ENCODE results near the gene POPDC3. TPM values are rescaled to one million over a fixed set of nuclear protein-coding genes. Genes with fewer than 3 reads are reported as not detected.

Gene POPDC3
- total RNA-seq, 1 donor from 2014 or later, result 10.9 TPM

- Mint-ChIP-seq H3K9me3 (ENCODE audit: unreplicated experiment) (no peaks in the 10 kb centered on the region), H3K27me3 (ENCODE audit: unreplicated experiment) (peaks cover 2% of the 10 kb centered on the region), H3K4me3 (ENCODE audit: unreplicated experiment) (no peak overlapping the region), H3K4me1 (ENCODE audit: low read depth, unreplicated experiment) (no peaks in the 10 kb centered on the region), H3K27ac (ENCODE audit: unreplicated experiment) (no peak overlapping the region), H3K36me3 (ENCODE audit: unreplicated experiment) (no peaks in the 10 kb centered on the region)
- TF ChIP-seq CTCF (IDR thresholded peaks at IDR 0.05; ENCODE audit: partially characterized antibody, unreplicated experiment), result no peak
- no peak for DNase-seq
Measured at GRCh38 chr6:105204768-105205167, 25.0 kb upstream of the POPDC3 start.

- H3K27ac Mint-ChIP-seq (ENCODE audit: unreplicated experiment), result no peak overlapping the region
- H3K27me3 Mint-ChIP-seq (ENCODE audit: unreplicated experiment), result peaks cover 2% of the 10 kb centered on the region
- H3K9me3 Mint-ChIP-seq (ENCODE audit: unreplicated experiment), result no peaks in the 10 kb centered on the region
- no peak for DNase-seq
- H3K36me3 Mint-ChIP-seq (ENCODE audit: unreplicated experiment), result no peaks in the 10 kb centered on the region
- H3K4me1 Mint-ChIP-seq (ENCODE audit: low read depth, unreplicated experiment), result no peaks in the 10 kb centered on the region
- no peak overlapping the region for H3K4me3 Mint-ChIP-seq (ENCODE audit: unreplicated experiment)
- TF ChIP-seq CTCF (IDR thresholded peaks at IDR 0.05; ENCODE audit: partially characterized antibody, unreplicated experiment), result no peak
Measured at GRCh38 chr6:105204331-105204730, 24.5 kb upstream of the POPDC3 start.

- Mint-ChIP-seq H3K4me3 (ENCODE audit: unreplicated experiment) (no peak overlapping the region), H3K36me3 (ENCODE audit: unreplicated experiment) (no peaks in the 10 kb centered on the region), H3K27me3 (ENCODE audit: unreplicated experiment) (peaks cover 2% of the 10 kb centered on the region), H3K27ac (ENCODE audit: unreplicated experiment) (no peak overlapping the region), H3K4me1 (ENCODE audit: low read depth, unreplicated experiment) (no peaks in the 10 kb centered on the region), H3K9me3 (ENCODE audit: unreplicated experiment) (no peaks in the 10 kb centered on the region)
- no peak for DNase-seq
- no peak for TF ChIP-seq CTCF (IDR thresholded peaks at IDR 0.05; ENCODE audit: partially characterized antibody, unreplicated experiment)
Measured at GRCh38 chr6:105202486-105202885, 22.7 kb upstream of the POPDC3 start.

- Mint-ChIP-seq H3K36me3 (ENCODE audit: unreplicated experiment) (no peaks in the 10 kb centered on the region), H3K27me3 (ENCODE audit: unreplicated experiment) (no peaks in the 10 kb centered on the region), H3K4me3 (ENCODE audit: unreplicated experiment) (no peak overlapping the region), H3K9me3 (ENCODE audit: unreplicated experiment) (no peaks in the 10 kb centered on the region), H3K4me1 (ENCODE audit: low read depth, unreplicated experiment) (no peaks in the 10 kb centered on the region), H3K27ac (ENCODE audit: unreplicated experiment) (no peak overlapping the region)
- no peak for TF ChIP-seq CTCF (IDR thresholded peaks at IDR 0.05; ENCODE audit: partially characterized antibody, unreplicated experiment)
- no peak for DNase-seq
Measured at GRCh38 chr6:105200133-105200730, 20.4 kb upstream of the POPDC3 start.

GRCh38 chr6:105199711-105200110 is 19.9 kb upstream of the POPDC3 start:
- no peak for TF ChIP-seq CTCF (IDR thresholded peaks at IDR 0.05; ENCODE audit: partially characterized antibody, unreplicated experiment)
- H3K4me1 Mint-ChIP-seq (ENCODE audit: low read depth, unreplicated experiment), result no peaks in the 10 kb centered on the region
- no peaks in the 10 kb centered on the region for H3K9me3 Mint-ChIP-seq (ENCODE audit: unreplicated experiment)
- no peak overlapping the region for H3K4me3 Mint-ChIP-seq (ENCODE audit: unreplicated experiment)
- DNase-seq, result no peak
- no peak overlapping the region for H3K27ac Mint-ChIP-seq (ENCODE audit: unreplicated experiment)
- no peaks in the 10 kb centered on the region for H3K27me3 Mint-ChIP-seq (ENCODE audit: unreplicated experiment)
- H3K36me3 Mint-ChIP-seq (ENCODE audit: unreplicated experiment), result no peaks in the 10 kb centered on the region

Data from glutamatergic neuron (in vitro differentiated cells).